ENCODE results near the gene MOB3B.

Gene MOB3B

GRCh38 chr9:27473111-27473529, 56.5 kb downstream of the MOB3B start (continued):
- TF ChIP-seq KLF10 (tag by site-specific recombination; IDR thresholded peaks at IDR 0.05) (no peak), MYNN (tag by site-specific recombination; IDR thresholded peaks at IDR 0.05; ENCODE audit: borderline replicate concordance) (no peak), GLI4 (tag by site-specific recombination; IDR thresholded peaks at IDR 0.05) (no peak), ZNF639 (tag by site-specific recombination; IDR thresholded peaks at IDR 0.05) (no peak), OVOL3 (tag by site-specific recombination; IDR thresholded peaks at IDR 0.05) (no peak)

- no peak overlapping the region for H3K27ac ChIP-seq (ENCODE audit: extremely low read depth, low read depth, low read length)
Observed at GRCh38 chr9:27472195-27472594, 57.4 kb downstream of the MOB3B start.

GRCh38 chr9:27471789-27472188, 57.8 kb downstream of the MOB3B start:
- peaks cover 9% of the 10 kb centered on the region for H3K4me1 ChIP-seq (ENCODE audit: control insufficient read depth, insufficient read depth, low read length)
- TF ChIP-seq ZNF629 (tag by site-specific recombination; IDR thresholded peaks at IDR 0.05) (no peak), ZNF707 (tag by site-specific recombination; IDR thresholded peaks at IDR 0.05) (no peak), ZNF175 (tag by site-specific recombination; IDR thresholded peaks at IDR 0.05) (no peak), ZNF830 (tag by site-specific recombination; IDR thresholded peaks at IDR 0.05; ENCODE audit: low read depth) (no peak), ZNF146 (tag by site-specific recombination; IDR thresholded peaks at IDR 0.05) (no peak), AEBP2 (tag by site-specific recombination; IDR thresholded peaks at IDR 0.05; ENCODE audit: borderline replicate concordance) (no peak), ZNF138 (tag by site-specific recombination; IDR thresholded peaks at IDR 0.05; ENCODE audit: borderline replicate concordance) (no peak)
- no peaks in the 10 kb centered on the region for H3K9me3 ChIP-seq (ENCODE audit: control insufficient read depth, insufficient read depth, low read depth, low read length)
- no peak overlapping the region for H3K4me3 ChIP-seq (ENCODE audit: low read depth, low read length)
- ChIA-PET POLR2A (no interaction called here), CTCF (interaction anchor here (0.6 to 0.8 kb wide), 2 partner anchors 56 to 224 kb away, joined by 3 read pairs; no protein-coding TSS in a partner anchor)
- no peak overlapping the region for H3K27ac ChIP-seq (ENCODE audit: extremely low read depth, low read depth, low read length)
- H3K36me3 ChIP-seq (ENCODE audit: control insufficient read depth in 2 of 2, insufficient read depth in 1 of 2, low read length in 2 of 2), result no peaks in the 10 kb centered on the region

More at GRCh38 chr9:27472195-27472594, 57.4 kb downstream of the MOB3B start:
- H3K4me3 ChIP-seq (ENCODE audit: low read depth, low read length), result no peak overlapping the region
- CTCF ChIA-PET, result interaction anchor here (0.6 to 0.8 kb wide), 3 partner anchors 30 to 225 kb away, joined by 3 read pairs; no protein-coding TSS in a partner anchor
- H3K9me3 ChIP-seq (ENCODE audit: control insufficient read depth, insufficient read depth, low read depth, low read length), result no peaks in the 10 kb centered on the region
- POLR2A ChIA-PET, result no interaction called here
- peaks cover 9% of the 10 kb centered on the region for H3K4me1 ChIP-seq (ENCODE audit: control insufficient read depth, insufficient read depth, low read length)
- H3K36me3 ChIP-seq (ENCODE audit: control insufficient read depth in 2 of 2, insufficient read depth in 1 of 2, low read length in 2 of 2), result no peaks in the 10 kb centered on the region
- TF ChIP-seq ZNF704 (tag by site-specific recombination; IDR thresholded peaks at IDR 0.05) (no peak), GLIS1 (tag by site-specific recombination; IDR thresholded peaks at IDR 0.05) (no peak), ZNF280C (tag by site-specific recombination; IDR thresholded peaks at IDR 0.05) (no peak), ZNF600 (tag by site-specific recombination; IDR thresholded peaks at IDR 0.05) (no peak), ZNF571 (tag by site-specific recombination; IDR thresholded peaks at IDR 0.05) (no peak), ZNF223 (tag by site-specific recombination; IDR thresholded peaks at IDR 0.05) (no peak), ZNF473 (tag by site-specific recombination; IDR thresholded peaks at IDR 0.05) (no peak), ZNF114 (tag by site-specific recombination; IDR thresholded peaks at IDR 0.05) (no peak), ZNF138 (tag by site-specific recombination; IDR thresholded peaks at IDR 0.05; ENCODE audit: borderline replicate concordance) (no peak), ZNF398 (tag by site-specific recombination; IDR thresholded peaks at IDR 0.05) (no peak), BCL11B (tag by site-specific recombination; IDR thresholded peaks at IDR 0.05; ENCODE audit: low read depth) (no peak), ZSCAN23 (tag by site-specific recombination; IDR thresholded peaks at IDR 0.05) (no peak)

Measured in HEK293 (cell line).